GM21526 (cell line): ENCODE data around the gene DENR.

Experiments
- ATAC-seq: cut with Tn5 transposase; IDR thresholded peaks from one replicate; pipeline ENCODE4 v1.9.1; 2021; ENCODE audit warnings: moderate library complexity; ENCODE audit not compliant: unreplicated experiment, low FRiP score

The DENR gene

DNA sequence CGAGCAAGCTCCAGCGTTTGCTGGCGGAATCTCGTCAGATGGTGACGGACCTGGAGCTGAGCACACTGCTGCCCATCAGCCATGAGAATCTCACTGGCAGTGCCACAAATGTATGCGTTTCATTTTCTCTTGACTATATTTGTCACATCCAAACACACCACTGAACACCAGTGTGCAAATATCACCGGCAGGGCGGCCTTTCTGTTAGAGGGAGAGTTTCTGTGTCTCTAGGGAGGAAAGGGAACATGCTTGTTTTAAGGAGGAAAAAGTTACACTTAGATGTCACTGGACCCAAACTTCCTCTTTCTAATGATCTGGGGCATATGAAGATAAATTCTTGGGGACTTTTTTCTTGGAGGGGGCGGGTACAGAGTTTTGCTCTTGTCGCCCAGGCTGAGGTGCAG lies 60.7 kb downstream of the DENR start:
- no peak for ATAC-seq

DNA sequence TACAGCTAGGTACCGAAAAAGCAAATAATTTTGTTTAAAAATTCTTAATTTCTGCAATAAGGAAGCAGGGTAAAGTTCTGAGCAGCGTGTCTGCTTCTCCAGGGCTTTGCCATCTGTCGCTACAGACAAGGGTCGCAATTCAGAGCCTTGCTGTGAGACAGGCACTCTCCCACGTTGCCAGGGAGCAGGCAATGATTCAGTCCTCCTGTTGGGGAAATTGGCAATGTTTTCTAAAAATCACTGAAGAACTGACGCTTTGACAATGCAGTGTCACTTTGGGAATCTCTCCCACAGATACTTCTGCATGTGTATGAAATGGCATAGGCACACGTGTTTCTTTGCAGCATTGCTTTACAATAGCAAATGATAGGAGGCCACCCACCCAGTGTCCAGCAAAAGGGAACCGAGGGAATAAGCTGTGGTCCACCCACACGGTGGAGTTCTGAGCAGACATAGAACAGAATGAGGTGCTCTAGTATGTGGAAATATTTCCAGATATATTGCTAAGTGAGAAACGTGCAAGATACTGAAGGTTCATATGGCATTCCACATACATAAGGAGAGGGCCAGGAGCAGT lies 66.7 kb downstream of the DENR start:
- no peak for ATAC-seq

DNA sequence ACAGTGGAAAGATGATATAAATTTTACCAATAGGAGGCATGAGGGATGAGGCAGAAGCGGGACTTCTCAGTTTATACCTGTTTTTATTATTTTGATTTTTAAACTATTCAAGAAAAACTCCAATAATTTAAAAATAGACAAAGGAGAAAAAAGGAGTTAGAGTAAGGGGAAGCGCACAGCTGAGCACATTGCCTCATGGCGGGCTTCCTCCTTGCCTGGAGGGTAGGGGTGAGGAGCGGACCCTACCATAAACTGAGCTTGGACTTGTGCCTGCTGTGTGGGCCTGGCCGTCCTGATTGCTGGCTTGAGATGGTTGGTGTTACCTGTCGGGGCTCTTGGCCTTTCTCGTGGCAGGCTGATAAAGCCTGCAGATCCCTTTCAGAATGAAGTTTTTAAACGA lies 67.5 kb downstream of the DENR start:
- ATAC-seq: no peak
